ENCODE results near the gene HOXA11.

The HOXA11 gene

GRCh38 chr7:27143950-27144780 lies 40.9 kb downstream of the HOXA11 start:
- DNase-seq (ENCODE audit: low read depth) = peak; percentile 58
- H3K4me3 ChIP-seq (ENCODE audit: control insufficient read depth, low read depth, low read length) = peak overlapping the region; percentile 30
- no peak for TF ChIP-seq CTCF (conservative IDR thresholded peaks at IDR 0.05; ENCODE audit: control insufficient read depth, insufficient read depth, low read depth, low read length)

DNA sequence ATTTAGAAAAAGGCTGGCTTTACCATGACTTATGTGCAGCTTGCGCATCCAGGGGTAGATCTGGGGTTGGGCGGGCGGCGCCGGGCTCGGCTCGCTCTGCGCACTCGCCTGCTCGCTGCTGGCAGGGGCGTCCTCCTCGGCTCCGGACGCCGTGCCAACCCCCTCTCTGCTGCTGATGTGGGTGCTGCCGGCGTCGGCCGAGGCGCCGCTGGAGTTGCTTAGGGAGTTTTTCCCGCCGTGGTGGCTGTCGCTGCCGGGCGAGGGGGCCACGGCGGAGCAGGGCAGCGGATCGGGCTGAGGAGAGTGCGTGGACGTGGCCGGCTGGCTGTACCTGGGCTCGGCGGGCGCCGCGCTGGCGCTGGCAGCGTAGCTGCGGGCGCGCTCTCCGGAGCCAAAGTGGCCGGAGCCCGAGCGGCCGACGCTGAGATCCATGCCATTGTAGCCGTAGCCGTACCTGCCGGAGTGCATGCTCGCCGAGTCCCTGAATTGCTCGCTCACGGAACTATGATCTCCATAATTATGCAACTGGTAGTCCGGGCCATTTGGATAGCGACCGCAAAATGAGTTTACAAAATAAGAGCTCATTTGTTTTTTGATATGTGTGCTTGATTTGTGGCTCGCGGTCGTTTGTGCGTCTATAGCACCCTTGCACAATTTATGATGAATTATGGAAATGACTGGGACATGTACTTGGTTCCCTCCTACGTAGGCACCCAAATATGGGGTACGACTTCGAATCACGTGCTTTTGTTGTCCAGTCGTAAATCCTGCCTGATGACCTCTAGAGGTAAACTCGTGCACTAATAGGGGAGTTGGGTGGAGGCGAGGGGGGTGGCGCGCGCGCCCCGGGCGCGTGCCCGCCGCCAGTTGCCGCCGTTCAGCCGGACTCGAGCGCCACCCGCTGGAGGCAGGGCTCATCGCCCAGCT lies 41.7 kb downstream of the HOXA11 start, which contains the start of gene HOXA5:
Gene HOXA5 (minus strand): TSS at position 659 of the 927 bp plus-strand sequence. CDS start 74 bp downstream, at position 585.
- peak within 1 kb of the TSS; percentile 75 for H3K4me3 ChIP-seq (ENCODE audit: control insufficient read depth, low read depth, low read length)
- peak; percentile 100 for DNase-seq (ENCODE audit: low read depth)
- peak; percentile 50 for TF ChIP-seq CTCF (conservative IDR thresholded peaks at IDR 0.05; ENCODE audit: control insufficient read depth, insufficient read depth, low read depth, low read length)

- H3K4me3 ChIP-seq (ENCODE audit: control insufficient read depth, low read depth, low read length) = peak overlapping the region; percentile 75
- no peak for TF ChIP-seq CTCF (conservative IDR thresholded peaks at IDR 0.05; ENCODE audit: control insufficient read depth, insufficient read depth, low read depth, low read length)
- no peak for DNase-seq (ENCODE audit: low read depth)
Measured at GRCh38 chr7:27142580-27143022, 42.4 kb downstream of the HOXA11 start.

- DNase-seq (ENCODE audit: low read depth) = peak; percentile 71
- TF ChIP-seq CTCF (conservative IDR thresholded peaks at IDR 0.05; ENCODE audit: control insufficient read depth, insufficient read depth, low read depth, low read length) = peak; percentile 28
- H3K4me3 ChIP-seq (ENCODE audit: control insufficient read depth, low read depth, low read length) = peak overlapping the region; percentile 75
Measured at GRCh38 chr7:27141923-27142579, 43.0 kb downstream of the HOXA11 start.

- DNase-seq (ENCODE audit: low read depth) = no peak
- peak overlapping the region; percentile 75 for H3K4me3 ChIP-seq (ENCODE audit: control insufficient read depth, low read depth, low read length)
- no peak for TF ChIP-seq CTCF (conservative IDR thresholded peaks at IDR 0.05; ENCODE audit: control insufficient read depth, insufficient read depth, low read depth, low read length)
Measured at GRCh38 chr7:27141137-27141922, 43.7 kb downstream of the HOXA11 start.
